Lung (tissue), 12 donors: ENCODE data around the gene C1QTNF7. TPM values are rescaled to one million over a fixed set of nuclear protein-coding genes. Genes with fewer than 3 reads are reported as not detected.

Experiments used
- ATAC-seq: fragments of 200-7000 bp; cut with Tn5 transposase; one replicate; pipeline ENCODE4 v1.9.1; 2020; ENCODE audit warnings: moderate number of reproducible peaks; ENCODE audit not compliant: insufficient read depth, low FRiP score
- DNase-seq, 3 donors: peaks; one replicate each; pipeline ENCODE4 v3.0.0-alpha.2; 2013 to 2017
- H3K27ac ChIP-seq, 2 donors: one replicate each; pipeline ENCODE4 v1.5.1; 2013; ENCODE audit warnings: mild to moderate bottlenecking in 2 of 2, moderate library complexity in 2 of 2, control low read depth in 1 of 2, inconsistent platforms in 1 of 2, low read depth in 1 of 2, low read length in 1 of 2
- H3K27me3 ChIP-seq, 3 donors: one replicate each; pipeline ENCODE4 v1.5.1; 2013; ENCODE audit warnings: low read length in 2 of 3; ENCODE audit not compliant: control insufficient read depth in 3 of 3, insufficient read depth in 3 of 3
- H3K36me3 ChIP-seq, 4 donors: one replicate each; pipeline ENCODE4 v1.5.1; 2013; ENCODE audit warnings: low read length in 4 of 4, mild to moderate bottlenecking in 1 of 4, moderate library complexity in 1 of 4; ENCODE audit not compliant: control insufficient read depth in 4 of 4, insufficient read depth in 4 of 4
- H3K4me1 ChIP-seq, 5 donors: one replicate each; pipeline ENCODE4 v1.5.1; 2013; ENCODE audit warnings: low read length in 5 of 5, mild to moderate bottlenecking in 2 of 5, moderate library complexity in 1 of 5; ENCODE audit not compliant: control insufficient read depth in 5 of 5, insufficient read depth in 5 of 5
- H3K4me3 ChIP-seq: one replicate; pipeline ENCODE4 v1.5.1; 2013; ENCODE audit warnings: mild to moderate bottlenecking, control low read depth, moderate library complexity
- H3K9ac ChIP-seq, 2 donors: one replicate each; pipeline ENCODE4 v1.5.1; 2013; ENCODE audit warnings: low read length in 2 of 2, control low read depth in 1 of 2; ENCODE audit not compliant: insufficient read depth in 1 of 2
- H3K9me3 ChIP-seq, 4 donors: one replicate each; pipeline ENCODE4 v1.5.1; 2013; ENCODE audit warnings: low read length in 3 of 4, mild to moderate bottlenecking in 1 of 4, moderate library complexity in 1 of 4; ENCODE audit not compliant: control insufficient read depth in 4 of 4, insufficient read depth in 3 of 4
- CTCF ChIP-seq: IDR thresholded peaks from 2 replicates; pipeline ENCODE4 v1.5.1; 2012; ENCODE audit warnings: mild to moderate bottlenecking; ENCODE audit errors: control extremely low read depth, extremely low read depth
- WGBS, 2 donors: extraction: QIAGEN DNeasy Blood & Tissue Kit; methylation state at CpG; one replicate each; pipeline ENCODE4 v1.1.7; 2013; 5-methylcytosine and 5-hydroxymethylcytosine counted together
- polyA plus RNA-seq, 2 donors: library from polyadenylated mRNA; stranded (reverse); fragments of 200-250 nt; gene quantifications; one replicate each; pipeline ENCODE4 v1.2.1, GENCODE V29; 2013
- total RNA-seq, 2 donors: library from RNA; depleted of rRNA in 1 of 2; stranded (reverse); fragments of >200 nt in 1 of 2; gene quantifications; one replicate each; pipeline ENCODE4 v1.2.1, GENCODE V29; 2014 to 2021
- donor health status: control.
- donor health status: control.
- donor health status: Bipolar disorder and iron deficiency.
- donor health status: healthy.
- donor health status: DM: yes; HTN: yes; CAD: no.

C1QTNF7 gene
- total and polyA plus RNA-seq, 4 donors = 0.38 to 10.5 (median 2.3) TPM

GRCh38 chr4:15428611-15429010 lies 778 bp downstream of the C1QTNF7 start:
- H3K4me3 ChIP-seq = no peak overlapping the region
- no peak for TF ChIP-seq CTCF
- 24 to 27% methylated on average over 1 of the region's 1 CpG for WGBS, 2 donors
- H3K9me3 ChIP-seq = peaks cover 0 to 4% (median 0%) of the 10 kb centered on the region in 4 donors
- H3K27me3 ChIP-seq = no peaks in the 10 kb centered on the region
- H3K9ac ChIP-seq = no peak overlapping the region
- peaks cover 0 to 17% (median 2%) of the 10 kb centered on the region in 5 donors for H3K4me1 ChIP-seq
- no peaks in the 10 kb centered on the region for H3K36me3 ChIP-seq
- no peak for DNase-seq
- no peak for ATAC-seq
- no peak overlapping the region for H3K27ac ChIP-seq

- no peak for DNase-seq
- H3K36me3 ChIP-seq = peaks cover 0 to 5% (median 0%) of the 10 kb centered on the region in 4 donors
- no peak for ATAC-seq
- H3K4me1 ChIP-seq = peaks cover 0 to 13% (median 1%) of the 10 kb centered on the region in 5 donors
- no peak overlapping the region for H3K9ac ChIP-seq
- no peak overlapping the region for H3K4me3 ChIP-seq
- TF ChIP-seq CTCF = no peak
- peaks cover 0 to 4% (median 0%) of the 10 kb centered on the region in 4 donors for H3K9me3 ChIP-seq
- H3K27ac ChIP-seq = no peak overlapping the region
- 75% methylated on average over 2 of the region's 2 CpGs for WGBS, 2 donors
- H3K27me3 ChIP-seq = no peaks in the 10 kb centered on the region
Measured at GRCh38 chr4:15434091-15434490, 6.3 kb downstream of the C1QTNF7 start.

GRCh38 chr4:15434676-15435075 lies 6.8 kb downstream of the C1QTNF7 start:
- Histone ChIP-seq H3K36me3 (peaks cover 0 to 5% (median 0%) of the 10 kb centered on the region in 4 donors), H3K27me3 (no peaks in the 10 kb centered on the region), H3K9me3 (peaks cover 0 to 4% (median 0%) of the 10 kb centered on the region in 4 donors), H3K4me3 (no peak overlapping the region), H3K9ac (no peak overlapping the region), H3K27ac (no peak overlapping the region), H3K4me1 (peaks cover 0 to 13% (median 1%) of the 10 kb centered on the region in 5 donors)
- TF ChIP-seq CTCF = no peak
- DNase-seq (no peak), ATAC-seq (no peak)
- 91 to 98% methylated on average over 2 of the region's 2 CpGs for WGBS, 2 donors

- 7 to 13% methylated on average over 2 of the region's 2 CpGs for WGBS, 2 donors
Measured at GRCh38 chr4:15436513-15436912, 8.7 kb downstream of the C1QTNF7 start.

More at GRCh38 chr4:15436513-15436912, 8.7 kb downstream of the C1QTNF7 start:
- H3K9me3 ChIP-seq = peaks cover 0 to 4% (median 0%) of the 10 kb centered on the region in 4 donors
- H3K4me3 ChIP-seq = no peak overlapping the region
- DNase-seq (peak; percentile 59 to 88 (median 77)), ATAC-seq (no peak)
- H3K4me1 ChIP-seq = peaks cover 0 to 13% (median 1%) of the 10 kb centered on the region in 5 donors
- no peak for TF ChIP-seq CTCF
- H3K27me3 ChIP-seq = no peaks in the 10 kb centered on the region
- no peak overlapping the region for H3K27ac ChIP-seq
- no peak overlapping the region for H3K9ac ChIP-seq
- H3K36me3 ChIP-seq = peaks cover 0 to 5% (median 0%) of the 10 kb centered on the region in 4 donors
